ENCODE measurements around the gene HUWE1.

DNA sequence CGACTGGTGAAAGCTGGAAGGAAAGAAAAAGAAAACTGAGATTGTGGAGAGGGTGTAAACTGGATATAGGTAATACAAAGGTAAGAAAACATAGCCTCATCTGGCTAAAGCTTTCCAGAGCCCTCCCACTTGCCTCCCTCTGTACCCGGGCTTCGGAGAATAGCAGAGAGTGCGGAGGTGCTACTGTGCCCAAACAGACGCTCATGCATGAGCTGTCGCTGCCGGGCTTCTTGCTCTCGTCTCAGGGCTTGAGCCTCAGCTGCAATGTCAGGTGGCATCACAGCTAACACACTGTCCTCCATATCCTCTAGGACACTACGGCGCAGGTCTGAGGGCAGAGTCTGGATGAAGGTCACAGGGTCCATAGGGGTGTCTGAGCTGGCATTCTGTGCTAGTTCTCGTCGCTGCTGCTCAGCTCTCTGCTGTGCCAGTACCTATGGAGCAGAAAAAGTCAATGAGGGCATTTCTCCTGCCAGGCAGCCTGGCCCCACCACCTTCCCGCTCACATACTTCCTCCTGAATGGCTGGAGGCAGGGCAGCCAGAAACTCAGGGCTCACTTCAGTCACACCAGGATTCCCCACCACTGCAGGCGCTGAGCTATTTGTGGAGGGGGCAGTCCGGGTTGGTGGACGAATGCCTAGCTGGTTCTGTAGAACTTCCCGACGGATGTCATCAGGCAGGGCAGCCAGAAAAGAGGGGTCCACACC, 135.6 kb downstream of the HUWE1 start:
- no peak for TF ChIP-seq POLR2A (IDR thresholded peaks at IDR 0.05)
- TF ChIP-seq, protein P1, sequence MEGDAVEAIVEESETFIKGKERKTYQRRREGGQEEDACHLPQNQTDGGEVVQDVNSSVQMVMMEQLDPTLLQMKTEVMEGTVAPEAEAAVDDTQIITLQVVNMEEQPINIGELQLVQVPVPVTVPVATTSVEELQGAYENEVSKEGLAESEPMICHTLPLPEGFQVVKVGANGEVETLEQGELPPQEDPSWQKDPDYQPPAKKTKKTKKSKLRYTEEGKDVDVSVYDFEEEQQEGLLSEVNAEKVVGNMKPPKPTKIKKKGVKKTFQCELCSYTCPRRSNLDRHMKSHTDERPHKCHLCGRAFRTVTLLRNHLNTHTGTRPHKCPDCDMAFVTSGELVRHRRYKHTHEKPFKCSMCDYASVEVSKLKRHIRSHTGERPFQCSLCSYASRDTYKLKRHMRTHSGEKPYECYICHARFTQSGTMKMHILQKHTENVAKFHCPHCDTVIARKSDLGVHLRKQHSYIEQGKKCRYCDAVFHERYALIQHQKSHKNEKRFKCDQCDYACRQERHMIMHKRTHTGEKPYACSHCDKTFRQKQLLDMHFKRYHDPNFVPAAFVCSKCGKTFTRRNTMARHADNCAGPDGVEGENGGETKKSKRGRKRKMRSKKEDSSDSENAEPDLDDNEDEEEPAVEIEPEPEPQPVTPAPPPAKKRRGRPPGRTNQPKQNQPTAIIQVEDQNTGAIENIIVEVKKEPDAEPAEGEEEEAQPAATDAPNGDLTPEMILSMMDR (IDR thresholded peaks at IDR 0.05) = no peak
